ENCODE data around the gene ENAH. TPM values are rescaled to one million over a fixed set of nuclear protein-coding genes. Genes with fewer than 3 reads are reported as not detected.

Gene ENAH
- polyA plus RNA-seq, 1 donor: 121 TPM

- DNase-seq: no peak
Observed at GRCh38 chr1:225471453-225472301, 181.2 kb downstream of the ENAH start.

- DNase-seq: no peak
Observed at GRCh38 chr1:225471109-225471452, 181.8 kb downstream of the ENAH start.

GRCh38 chr1:225470211-225471108 lies 182.5 kb downstream of the ENAH start:
- DNase-seq: no peak

GRCh38 chr1:225469051-225469450 lies 183.9 kb downstream of the ENAH start:
- no peak for DNase-seq

GRCh38 chr1:225468270-225469020 lies 184.5 kb downstream of the ENAH start:
- no peak for DNase-seq

GRCh38 chr1:225467193-225468020 lies 185.5 kb downstream of the ENAH start:
- no peak for DNase-seq

GRCh38 chr1:225466848-225467192 lies 186.1 kb downstream of the ENAH start:
- no peak for DNase-seq

GRCh38 chr1:225465793-225466517 lies 187.0 kb downstream of the ENAH start:
- no peak for DNase-seq

- DNase-seq: no peak
Observed at GRCh38 chr1:225464851-225465792, 187.8 kb downstream of the ENAH start.

- DNase-seq: no peak
Observed at GRCh38 chr1:225462714-225463574, 190.0 kb downstream of the ENAH start.

- no peak for DNase-seq
Observed at GRCh38 chr1:225462429-225462713, 190.6 kb downstream of the ENAH start.

- no peak for DNase-seq
Observed at GRCh38 chr1:225461533-225462428, 191.1 kb downstream of the ENAH start.

- no peak for DNase-seq
Observed at GRCh38 chr1:225460737-225461532, 192.0 kb downstream of the ENAH start.

- no peak for DNase-seq
Observed at GRCh38 chr1:225460021-225460736, 192.7 kb downstream of the ENAH start.

- no peak for DNase-seq
Observed at GRCh38 chr1:225458222-225458631, 194.7 kb downstream of the ENAH start.

- DNase-seq: no peak
Observed at GRCh38 chr1:225454733-225455132, 198.2 kb downstream of the ENAH start.

Measured in left kidney (tissue), 2 donors.